ENCODE measurements around the gene BRD1. TPM values are rescaled to one million over a fixed set of nuclear protein-coding genes. Genes with fewer than 3 reads are reported as not detected.
A peak's percentile ranks its signal among the peaks of the same experiment; 100 is the strongest.

Gene BRD1
- total and polyA plus RNA-seq, 2 experiments from 2014 or later = 12.3 to 33.8 TPM

GRCh38 chr22:49789289-49790141, 38.2 kb downstream of the BRD1 start:
- H3K27me3 ChIP-seq (ENCODE audit: insufficient read depth) = no peaks in the 10 kb centered on the region
- H3K27ac Mint-ChIP-seq = peak overlapping the region; percentile 83; the same call in 1 of the 2 replicates
- H3K9me3 Mint-ChIP-seq = no peaks in the 10 kb centered on the region
- peaks cover 24% of the 10 kb centered on the region for H3K4me1 Mint-ChIP-seq
- H3K36me3 Mint-ChIP-seq (ENCODE audit: low read depth) = peaks cover 66% of the 10 kb centered on the region
- H3K79me2 ChIP-seq (replicated peaks; ENCODE audit: insufficient read depth) = peaks cover 89% of the 10 kb centered on the region
- no peaks in the 10 kb centered on the region; the same call in 1 of the 2 replicates for H3F3A ChIP-seq (replicated peaks; ENCODE audit: low read depth)
- no peaks in the 10 kb centered on the region for H3K4me1 ChIP-seq (ENCODE audit: insufficient read depth)
- H3K4me2 ChIP-seq = no peak overlapping the region
- H2AFZ ChIP-seq = no peak overlapping the region
- H3K9me2 ChIP-seq (ENCODE audit: insufficient read depth) = no peaks in the 10 kb centered on the region
- TF ChIP-seq STAT1 (IDR thresholded peaks at IDR 0.05; ENCODE audit: unreplicated experiment) (no peak), JUNB (IDR thresholded peaks at IDR 0.05; ENCODE audit: unreplicated experiment) (no peak), NANOG (IDR thresholded peaks at IDR 0.05; ENCODE audit: borderline replicate concordance) (no peak), POLR2AphosphoS5 (IDR thresholded peaks at IDR 0.05; ENCODE audit: low read depth) (no peak), CTCF (conservative IDR thresholded peaks at IDR 0.05; ENCODE audit: low read depth in 2 of 2) (no peak), ETS1 (IDR thresholded peaks at IDR 0.05) (no peak), ZNF114 (CRISPR knock-in tag; IDR thresholded peaks at IDR 0.05) (no peak)
- H4K20me1 ChIP-seq (replicated peaks; ENCODE audit: insufficient read depth) = peaks cover 48% of the 10 kb centered on the region
- H3K4me3 Mint-ChIP-seq = no peak overlapping the region
- peak overlapping the region; percentile 59; the same call in 1 of the 2 replicates for H3K27ac ChIP-seq (ENCODE audit: low read depth)
- no peak for DNase-seq (ENCODE audit: low spot score)
- no peaks in the 10 kb centered on the region; the same call in 1 of the 2 replicates for H3K36me3 ChIP-seq (ENCODE audit: insufficient read depth)
- no peak overlapping the region for H3K4me3 ChIP-seq
- ATAC-seq = no peak; the same call in 2 of the 3 replicates
- peaks cover 11% of the 10 kb centered on the region for H3K27me3 Mint-ChIP-seq (ENCODE audit: insufficient read depth, low read depth, poor library complexity)

- Mint-ChIP-seq H3K36me3 (ENCODE audit: low read depth) (peaks cover 63% of the 10 kb centered on the region), H3K9me3 (no peaks in the 10 kb centered on the region), H3K27me3 (ENCODE audit: insufficient read depth, low read depth, poor library complexity) (peaks cover 11% of the 10 kb centered on the region), H3K4me3 (no peak overlapping the region), H3K4me1 (peaks cover 24% of the 10 kb centered on the region), H3K27ac (no peak overlapping the region)
- no peak for DNase-seq (ENCODE audit: low spot score)
- Histone ChIP-seq H3K27ac (ENCODE audit: low read depth) (0 out of 2 replicates have a peak overlapping the region, but pooled peaks have one; percentile 59), H4K20me1 (replicated peaks; ENCODE audit: insufficient read depth) (peaks cover 45% of the 10 kb centered on the region), H3K4me1 (ENCODE audit: insufficient read depth) (no peaks in the 10 kb centered on the region), H3K9me2 (ENCODE audit: insufficient read depth) (no peaks in the 10 kb centered on the region), H3K36me3 (ENCODE audit: insufficient read depth) (no peaks in the 10 kb centered on the region; the same call in 1 of the 2 replicates), H3K27me3 (ENCODE audit: insufficient read depth) (no peaks in the 10 kb centered on the region), H3K4me3 (no peak overlapping the region), H3K4me2 (no peak overlapping the region), H3K79me2 (replicated peaks; ENCODE audit: insufficient read depth) (peaks cover 94% of the 10 kb centered on the region), H3F3A (replicated peaks; ENCODE audit: low read depth) (no peaks in the 10 kb centered on the region; the same call in 1 of the 2 replicates), H2AFZ (no peak overlapping the region)
- ATAC-seq = no peak
- no peak for TF ChIP-seq ZNF114 (CRISPR knock-in tag; IDR thresholded peaks at IDR 0.05)
- TF ChIP-seq CTCF (conservative IDR thresholded peaks at IDR 0.05; ENCODE audit: low read depth in 2 of 2) = no peak
- no peak for TF ChIP-seq EZH2phosphoT487 (IDR thresholded peaks at IDR 0.05; ENCODE audit: unreplicated experiment)
- TF ChIP-seq, protein P1, sequence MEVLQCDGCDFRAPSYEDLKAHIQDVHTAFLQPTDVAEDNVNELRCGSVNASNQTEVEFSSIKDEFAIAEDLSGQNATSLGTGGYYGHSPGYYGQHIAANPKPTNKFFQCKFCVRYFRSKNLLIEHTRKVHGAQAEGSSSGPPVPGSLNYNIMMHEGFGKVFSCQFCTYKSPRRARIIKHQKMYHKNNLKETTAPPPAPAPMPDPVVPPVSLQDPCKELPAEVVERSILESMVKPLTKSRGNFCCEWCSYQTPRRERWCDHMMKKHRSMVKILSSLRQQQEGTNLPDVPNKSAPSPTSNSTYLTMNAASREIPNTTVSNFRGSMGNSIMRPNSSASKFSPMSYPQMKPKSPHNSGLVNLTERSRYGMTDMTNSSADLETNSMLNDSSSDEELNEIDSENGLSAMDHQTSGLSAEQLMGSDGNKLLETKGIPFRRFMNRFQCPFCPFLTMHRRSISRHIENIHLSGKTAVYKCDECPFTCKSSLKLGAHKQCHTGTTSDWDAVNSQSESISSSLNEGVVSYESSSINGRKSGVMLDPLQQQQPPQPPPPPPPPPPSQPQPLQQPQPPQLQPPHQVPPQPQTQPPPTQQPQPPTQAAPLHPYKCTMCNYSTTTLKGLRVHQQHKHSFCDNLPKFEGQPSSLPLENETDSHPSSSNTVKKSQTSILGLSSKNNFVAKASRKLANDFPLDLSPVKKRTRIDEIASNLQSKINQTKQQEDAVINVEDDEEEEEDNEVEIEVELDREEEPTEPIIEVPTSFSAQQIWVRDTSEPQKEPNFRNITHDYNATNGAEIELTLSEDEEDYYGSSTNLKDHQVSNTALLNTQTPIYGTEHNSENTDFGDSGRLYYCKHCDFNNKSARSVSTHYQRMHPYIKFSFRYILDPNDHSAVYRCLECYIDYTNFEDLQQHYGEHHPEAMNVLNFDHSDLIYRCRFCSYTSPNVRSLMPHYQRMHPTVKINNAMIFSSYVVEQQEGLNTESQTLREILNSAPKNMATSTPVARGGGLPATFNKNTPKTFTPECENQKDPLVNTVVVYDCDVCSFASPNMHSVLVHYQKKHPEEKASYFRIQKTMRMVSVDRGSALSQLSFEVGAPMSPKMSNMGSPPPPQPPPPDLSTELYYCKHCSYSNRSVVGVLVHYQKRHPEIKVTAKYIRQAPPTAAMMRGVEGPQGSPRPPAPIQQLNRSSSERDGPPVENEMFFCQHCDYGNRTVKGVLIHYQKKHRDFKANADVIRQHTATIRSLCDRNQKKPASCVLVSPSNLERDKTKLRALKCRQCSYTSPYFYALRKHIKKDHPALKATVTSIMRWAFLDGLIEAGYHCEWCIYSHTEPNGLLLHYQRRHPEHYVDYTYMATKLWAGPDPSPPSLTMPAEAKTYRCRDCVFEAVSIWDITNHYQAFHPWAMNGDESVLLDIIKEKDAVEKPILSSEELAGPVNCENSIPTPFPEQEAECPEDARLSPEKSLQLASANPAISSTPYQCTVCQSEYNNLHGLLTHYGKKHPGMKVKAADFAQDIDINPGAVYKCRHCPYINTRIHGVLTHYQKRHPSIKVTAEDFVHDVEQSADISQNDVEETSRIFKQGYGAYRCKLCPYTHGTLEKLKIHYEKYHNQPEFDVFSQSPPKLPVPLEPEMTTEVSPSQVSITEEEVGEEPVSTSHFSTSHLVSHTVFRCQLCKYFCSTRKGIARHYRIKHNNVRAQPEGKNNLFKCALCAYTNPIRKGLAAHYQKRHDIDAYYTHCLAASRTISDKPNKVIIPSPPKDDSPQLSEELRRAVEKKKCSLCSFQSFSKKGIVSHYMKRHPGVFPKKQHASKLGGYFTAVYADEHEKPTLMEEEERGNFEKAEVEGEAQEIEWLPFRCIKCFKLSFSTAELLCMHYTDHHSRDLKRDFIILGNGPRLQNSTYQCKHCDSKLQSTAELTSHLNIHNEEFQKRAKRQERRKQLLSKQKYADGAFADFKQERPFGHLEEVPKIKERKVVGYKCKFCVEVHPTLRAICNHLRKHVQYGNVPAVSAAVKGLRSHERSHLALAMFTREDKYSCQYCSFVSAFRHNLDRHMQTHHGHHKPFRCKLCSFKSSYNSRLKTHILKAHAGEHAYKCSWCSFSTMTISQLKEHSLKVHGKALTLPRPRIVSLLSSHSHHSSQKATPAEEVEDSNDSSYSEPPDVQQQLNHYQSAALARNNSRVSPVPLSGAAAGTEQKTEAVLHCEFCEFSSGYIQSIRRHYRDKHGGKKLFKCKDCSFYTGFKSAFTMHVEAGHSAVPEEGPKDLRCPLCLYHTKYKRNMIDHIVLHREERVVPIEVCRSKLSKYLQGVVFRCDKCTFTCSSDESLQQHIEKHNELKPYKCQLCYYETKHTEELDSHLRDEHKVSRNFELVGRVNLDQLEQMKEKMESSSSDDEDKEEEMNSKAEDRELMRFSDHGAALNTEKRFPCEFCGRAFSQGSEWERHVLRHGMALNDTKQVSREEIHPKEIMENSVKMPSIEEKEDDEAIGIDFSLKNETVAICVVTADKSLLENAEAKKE (CRISPR knock-in tag; IDR thresholded peaks at IDR 0.05) = no peak
Measured at GRCh38 chr22:49788504-49788903, 39.2 kb downstream of the BRD1 start.

Data from GM23338 (cell line).